LoVo (cell line): Measurements from ENCODE around the gene WWC1.

ENCODE experiments used
- DNase-seq: peaks from one replicate; pipeline ENCODE4 v3.0.0-alpha.2; 2016; ENCODE audit warnings: low spot score

Gene WWC1

DNA sequence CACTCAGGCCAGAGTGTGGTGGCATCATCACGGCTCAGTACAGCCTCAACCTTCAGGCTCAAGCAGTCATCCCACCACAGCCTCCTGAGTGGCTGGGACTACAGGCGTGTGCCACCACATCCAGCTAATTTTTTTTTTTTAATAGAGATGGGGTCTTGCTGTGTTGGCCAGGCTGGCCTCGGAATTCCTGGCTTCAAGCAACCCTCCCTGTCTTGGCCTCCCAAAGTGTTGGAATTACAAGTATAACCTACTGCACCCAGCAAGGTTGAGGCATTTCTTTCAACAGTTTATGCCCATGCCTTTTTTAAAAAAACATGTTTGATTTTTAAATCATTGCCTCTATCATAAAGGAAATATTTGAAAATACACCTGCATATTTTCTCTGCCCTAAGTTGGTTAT lies 197.6 kb downstream of the WWC1 start:
- DNase-seq, result no peak

DNA sequence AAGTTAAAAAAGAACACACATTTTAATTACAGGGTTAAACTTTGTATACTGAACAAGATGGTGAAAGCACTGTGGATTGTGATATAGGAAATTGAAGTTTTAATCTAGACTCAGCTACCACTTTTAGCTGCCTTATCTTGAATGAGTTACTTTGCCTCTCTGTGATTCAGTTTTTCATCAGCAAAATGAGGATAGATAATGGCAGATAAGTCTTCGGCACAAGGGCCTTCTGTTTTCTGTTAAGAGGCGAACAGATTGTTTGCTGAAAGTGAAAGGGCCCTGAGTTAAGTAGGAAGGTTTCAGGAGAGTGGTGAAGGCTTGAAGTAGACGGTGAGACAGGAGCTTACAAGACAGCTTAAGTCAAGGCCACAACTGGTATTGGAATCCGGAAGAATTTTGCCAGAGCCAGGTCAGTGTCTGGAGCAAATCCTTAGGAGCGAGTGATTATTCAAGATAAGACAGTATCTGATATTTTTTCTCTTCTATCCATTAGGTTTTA lies 202.7 kb downstream of the WWC1 start:
- no peak for DNase-seq

DNA sequence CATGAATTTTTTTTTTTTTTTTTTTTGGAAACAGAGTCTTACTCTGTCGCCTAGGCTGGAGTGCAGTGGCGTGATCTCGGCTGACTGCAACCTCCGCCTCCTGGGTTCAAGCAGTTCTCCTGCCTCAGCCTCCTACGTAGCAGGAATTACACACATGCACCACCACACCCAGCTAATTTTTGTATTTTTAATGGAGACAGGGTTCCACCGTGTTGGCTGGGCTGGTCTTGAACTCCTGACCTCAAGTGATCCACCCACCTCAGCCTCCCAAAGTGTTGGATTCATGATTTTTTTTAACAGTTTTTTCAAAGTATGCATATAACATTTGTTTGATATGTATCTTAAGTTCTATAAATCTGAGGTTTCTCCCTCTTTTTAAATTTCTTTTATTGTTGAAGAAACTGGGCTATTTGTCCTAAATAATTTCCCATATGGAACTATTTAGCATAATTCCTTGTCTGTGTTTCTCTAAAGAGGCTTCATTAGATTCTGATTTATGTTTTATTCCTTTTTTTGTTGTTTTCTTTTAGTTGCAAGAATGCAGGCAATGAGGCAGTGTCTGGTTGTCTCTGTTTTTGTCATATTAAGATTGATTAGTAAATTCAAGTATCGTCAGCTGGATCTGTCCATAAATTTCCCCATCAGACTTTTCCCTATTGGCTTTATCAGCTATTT lies 211.3 kb downstream of the WWC1 start:
- DNase-seq, result no peak

DNA sequence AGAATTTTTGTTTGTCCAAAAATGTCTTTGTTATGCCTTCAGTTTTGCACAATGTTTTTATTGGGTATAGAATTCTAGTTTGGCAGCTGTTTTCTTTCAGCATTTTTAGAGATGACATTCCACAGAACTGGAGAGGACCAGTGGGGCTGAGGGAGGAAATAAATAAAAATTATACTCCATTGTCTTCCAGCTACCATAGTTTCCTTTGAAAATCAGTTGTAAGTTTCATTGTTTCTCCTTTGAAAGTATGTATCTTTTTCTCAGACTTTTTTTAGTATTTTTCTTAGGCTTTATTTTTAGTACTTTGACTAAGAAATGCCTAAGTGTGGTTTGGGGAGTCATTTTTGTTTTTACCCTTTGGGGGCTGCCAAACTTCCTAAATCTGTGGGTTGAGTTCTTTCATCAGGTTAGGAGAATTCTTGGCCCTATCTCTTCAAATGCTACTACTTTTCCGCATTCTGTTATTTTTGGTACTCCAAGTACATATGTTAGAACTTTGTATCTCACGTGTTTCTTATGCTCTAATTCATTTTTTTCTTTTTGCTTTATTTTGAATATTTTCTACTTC lies 222.5 kb downstream of the WWC1 start:
- DNase-seq, result no peak
